ENCODE data around the gene TOP2A.

TOP2A gene

DNA sequence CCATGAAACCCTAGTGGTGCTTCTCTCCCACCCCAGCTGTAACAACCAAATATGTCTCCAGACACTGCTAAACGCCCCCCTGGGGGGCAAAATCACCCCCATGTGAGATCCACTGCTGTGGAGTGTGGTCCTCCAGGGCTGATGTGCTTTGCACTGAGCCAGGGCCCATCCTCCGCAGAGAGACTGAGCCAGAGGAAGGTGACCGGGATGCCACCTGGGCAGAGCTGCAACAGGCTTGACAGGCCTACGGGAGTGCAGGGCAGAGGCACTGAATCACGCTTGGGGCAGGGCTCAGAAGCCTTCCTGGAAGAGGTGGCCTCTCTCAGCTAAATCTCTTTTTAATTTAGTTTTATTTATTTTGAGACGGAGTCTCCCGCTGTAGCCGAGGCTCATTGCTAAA lies 57.6 kb downstream of the TOP2A start:
- TF ChIP-seq POLR2A (IDR thresholded peaks at IDR 0.05; ENCODE audit: low read depth, low read length) = no peak
- no peak for TF ChIP-seq TAF1 (IDR thresholded peaks at IDR 0.05; ENCODE audit: borderline replicate concordance, low read depth, low read length)
- TF ChIP-seq POLR2AphosphoS5 (IDR thresholded peaks at IDR 0.05; ENCODE audit: low read depth, low read length) = no peak
- DNase-seq (ENCODE audit: insufficient read length) = peak; percentile 13
- no peak for FAIRE-seq

DNA sequence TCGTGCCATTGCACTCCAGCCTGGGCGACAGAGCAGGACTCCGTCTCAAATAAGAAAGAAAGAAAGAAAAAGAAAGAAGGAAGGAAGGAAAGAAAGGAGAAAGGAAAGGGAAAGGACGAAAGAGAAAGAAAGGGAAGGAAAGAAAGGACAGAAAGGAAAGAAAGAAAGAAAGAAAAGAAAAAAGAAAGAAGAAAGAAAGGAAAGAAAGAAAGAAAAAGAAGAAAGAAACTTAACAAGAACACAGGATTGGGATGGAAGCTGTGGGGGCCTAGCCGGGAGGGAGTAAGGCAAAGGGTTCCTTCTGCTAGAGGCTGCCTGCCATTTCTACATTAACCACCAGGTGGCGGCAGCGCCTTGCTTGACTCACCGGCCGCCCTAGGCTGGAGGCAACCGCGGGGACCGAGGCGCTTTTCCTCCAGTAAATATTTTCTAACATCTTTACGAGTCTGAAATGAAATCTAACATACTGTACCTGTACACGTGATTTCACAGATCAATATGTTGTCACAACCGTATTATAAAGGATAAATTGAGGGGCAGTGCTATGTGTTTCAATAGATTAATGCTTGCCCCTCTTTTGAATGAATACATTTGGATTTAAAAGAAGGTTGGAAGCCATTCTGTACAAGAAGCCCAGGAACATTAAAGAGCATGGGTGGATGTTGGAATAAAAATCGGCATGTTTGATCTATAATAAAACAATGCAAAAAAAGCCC lies 59.2 kb downstream of the TOP2A start:
- FAIRE-seq = peak; percentile 88
- DNase-seq (ENCODE audit: insufficient read length) = peak; percentile 94
- TF ChIP-seq POLR2AphosphoS5 (IDR thresholded peaks at IDR 0.05; ENCODE audit: low read depth, low read length) = no peak
- TF ChIP-seq TAF1 (IDR thresholded peaks at IDR 0.05; ENCODE audit: borderline replicate concordance, low read depth, low read length) = no peak
- no peak for TF ChIP-seq POLR2A (IDR thresholded peaks at IDR 0.05; ENCODE audit: low read depth, low read length)

DNA sequence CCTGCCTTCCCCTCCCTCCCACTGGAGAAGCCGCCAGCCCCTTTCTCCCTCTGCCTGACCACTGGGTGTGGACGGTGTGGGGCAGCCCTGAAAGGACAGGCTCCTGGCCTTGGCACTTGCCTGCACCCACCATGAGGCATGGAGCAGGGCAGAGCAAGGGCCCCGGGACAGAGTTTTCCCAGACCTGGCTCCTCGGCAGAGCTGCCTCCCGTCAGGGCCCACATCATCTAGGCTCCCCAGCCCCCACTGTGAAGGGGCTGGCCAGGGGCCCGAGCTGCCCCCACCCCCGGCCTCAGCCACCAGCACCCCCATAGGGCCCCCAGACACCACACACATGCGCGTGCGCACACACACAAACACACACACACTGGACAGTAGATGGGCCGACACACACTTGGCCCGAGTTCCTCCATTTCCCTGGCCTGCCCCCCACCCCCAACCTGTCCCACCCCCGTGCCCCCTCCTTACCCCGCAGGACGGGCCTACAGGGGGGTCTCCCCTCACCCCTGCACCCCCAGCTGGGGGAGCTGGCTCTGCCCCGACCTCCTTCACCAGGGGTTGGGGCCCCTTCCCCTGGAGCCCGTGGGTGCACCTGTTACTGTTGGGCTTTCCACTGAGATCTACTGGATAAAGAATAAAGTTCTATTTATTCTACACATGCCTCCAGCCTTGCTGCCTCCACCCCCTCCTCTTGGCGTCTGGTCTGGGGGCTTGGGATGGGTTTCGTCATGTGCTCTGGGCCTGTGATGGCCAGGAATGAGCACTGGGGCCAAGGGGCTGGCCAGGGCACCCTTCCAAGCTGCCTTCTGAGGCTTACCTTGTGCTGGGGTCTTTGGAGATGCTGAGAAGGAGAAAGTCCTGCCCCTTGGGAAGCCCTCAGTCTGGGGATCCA lies 60.5 kb downstream of the TOP2A start:
- TF ChIP-seq TAF1 (IDR thresholded peaks at IDR 0.05; ENCODE audit: borderline replicate concordance, low read depth, low read length) = no peak
- no peak for TF ChIP-seq POLR2A (IDR thresholded peaks at IDR 0.05; ENCODE audit: low read depth, low read length)
- TF ChIP-seq POLR2AphosphoS5 (IDR thresholded peaks at IDR 0.05; ENCODE audit: low read depth, low read length) = no peak
- DNase-seq (ENCODE audit: insufficient read length) = peak; percentile 19
- no peak for FAIRE-seq

DNA sequence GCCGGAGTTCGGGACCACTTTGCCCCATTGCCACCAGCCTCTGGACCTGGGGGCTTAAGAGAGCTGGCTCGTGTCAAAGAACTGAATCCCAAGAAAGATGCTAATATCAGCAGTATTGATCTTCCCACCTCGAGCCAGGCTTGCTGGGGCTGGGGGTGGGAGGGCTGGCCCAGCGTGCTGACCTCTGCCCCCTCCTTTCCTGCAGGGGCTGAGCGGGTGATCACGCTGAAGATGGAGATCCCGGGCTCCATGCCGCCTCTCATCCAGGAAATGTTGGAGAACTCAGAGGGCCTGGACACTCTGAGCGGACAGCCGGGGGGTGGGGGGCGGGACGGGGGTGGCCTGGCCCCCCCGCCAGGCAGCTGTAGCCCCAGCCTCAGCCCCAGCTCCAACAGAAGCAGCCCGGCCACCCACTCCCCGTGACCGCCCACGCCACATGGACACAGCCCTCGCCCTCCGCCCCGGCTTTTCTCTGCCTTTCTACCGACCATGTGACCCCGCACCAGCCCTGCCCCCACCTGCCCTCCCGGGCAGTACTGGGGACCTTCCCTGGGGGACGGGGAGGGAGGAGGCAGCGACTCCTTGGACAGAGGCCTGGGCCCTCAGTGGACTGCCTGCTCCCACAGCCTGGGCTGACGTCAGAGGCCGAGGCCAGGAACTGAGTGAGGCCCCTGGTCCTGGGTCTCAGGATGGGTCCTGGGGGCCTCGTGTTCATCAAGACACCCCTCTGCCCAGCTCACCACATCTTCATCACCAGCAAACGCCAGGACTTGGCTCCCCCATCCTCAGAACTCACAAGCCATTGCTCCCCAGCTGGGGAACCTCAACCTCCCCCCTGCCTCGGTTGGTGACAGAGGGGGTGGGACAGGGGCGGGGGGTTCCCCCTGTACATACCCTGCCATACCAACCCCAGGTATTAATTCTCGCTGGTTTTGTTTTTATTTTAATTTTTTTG lies 61.6 kb downstream of the TOP2A start:
- no peak for DNase-seq (ENCODE audit: insufficient read length)
- no peak for FAIRE-seq
- no peak for TF ChIP-seq POLR2A (IDR thresholded peaks at IDR 0.05; ENCODE audit: low read depth, low read length)

DNA sequence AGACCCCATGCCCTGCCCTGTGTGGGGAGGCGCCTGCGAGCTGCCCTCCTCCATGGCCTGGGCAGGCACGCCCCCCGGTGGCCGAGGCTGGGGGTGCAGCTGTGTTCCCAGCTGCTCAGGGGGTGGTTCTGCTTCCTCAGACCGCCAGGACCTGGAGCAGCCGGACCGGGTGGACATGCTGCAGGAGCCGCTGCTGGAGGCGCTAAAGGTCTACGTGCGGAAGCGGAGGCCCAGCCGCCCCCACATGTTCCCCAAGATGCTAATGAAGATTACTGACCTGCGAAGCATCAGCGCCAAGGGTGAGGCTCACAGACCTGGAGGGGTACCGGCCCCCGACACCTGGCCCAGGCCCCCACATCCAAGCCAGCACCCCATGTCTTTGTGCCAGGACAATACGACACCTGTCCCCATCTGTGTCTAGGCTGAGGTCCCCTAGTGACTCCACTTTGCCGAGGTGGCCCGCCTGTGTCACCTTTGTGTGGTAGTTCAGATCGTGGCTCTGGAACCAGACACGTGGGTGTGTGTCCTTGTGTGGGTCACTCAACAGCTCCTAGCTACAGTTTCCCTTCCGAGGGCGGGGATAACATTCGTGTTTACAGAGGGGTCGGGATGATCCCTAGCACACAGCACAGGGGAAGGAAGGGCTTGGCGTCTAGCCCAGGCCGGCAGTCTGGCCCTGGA lies 62.4 kb downstream of the TOP2A start:
- DNase-seq (ENCODE audit: insufficient read length) = peak; percentile 96

DNA sequence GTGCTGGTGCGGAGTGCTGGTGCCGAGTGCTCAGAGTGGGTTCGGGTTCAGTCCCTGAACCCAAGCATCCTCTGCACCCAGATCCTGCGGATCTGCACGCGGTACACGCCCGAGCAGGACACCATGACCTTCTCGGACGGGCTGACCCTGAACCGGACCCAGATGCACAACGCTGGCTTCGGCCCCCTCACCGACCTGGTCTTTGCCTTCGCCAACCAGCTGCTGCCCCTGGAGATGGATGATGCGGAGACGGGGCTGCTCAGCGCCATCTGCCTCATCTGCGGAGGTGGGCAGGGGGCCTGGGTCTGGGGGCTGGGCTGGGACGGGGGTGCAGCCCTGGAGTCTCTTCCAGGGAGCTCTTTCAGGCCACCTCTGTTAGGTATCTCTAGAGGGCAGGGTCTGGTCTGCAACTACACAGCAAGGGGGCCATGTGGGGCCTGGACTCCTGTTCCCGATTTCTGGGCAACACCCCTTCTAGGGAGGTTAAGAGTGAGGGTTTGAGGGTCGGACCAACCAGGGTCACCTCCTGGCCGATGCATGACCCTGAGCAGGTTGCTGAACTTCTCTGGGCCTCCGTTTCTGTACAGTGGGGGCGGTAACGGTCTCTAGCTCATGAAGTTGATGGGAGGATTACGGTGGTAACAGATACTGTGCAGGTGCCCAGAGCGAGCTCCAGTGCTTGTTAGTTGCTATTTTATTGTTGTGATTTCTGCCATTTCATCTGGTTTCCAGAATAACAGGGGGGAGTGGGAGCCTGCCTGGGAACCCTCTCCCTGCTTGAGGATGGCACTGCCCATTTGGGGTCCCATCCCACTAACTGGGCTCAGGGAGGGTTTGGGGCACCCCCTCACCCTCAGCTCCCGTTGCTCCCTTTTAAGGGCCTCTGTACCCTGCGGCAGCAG lies 63.2 kb downstream of the TOP2A start:
- DNase-seq (ENCODE audit: insufficient read length) (no peak), FAIRE-seq (no peak)
- no peak for TF ChIP-seq POLR2A (IDR thresholded peaks at IDR 0.05; ENCODE audit: low read depth, low read length)
- TF ChIP-seq TAF1 (IDR thresholded peaks at IDR 0.05; ENCODE audit: borderline replicate concordance, low read depth, low read length) = no peak
- no peak for TF ChIP-seq POLR2AphosphoS5 (IDR thresholded peaks at IDR 0.05; ENCODE audit: low read depth, low read length)

More for the DNA sequence above, 62.4 kb downstream of the TOP2A start:
- TF ChIP-seq POLR2A (IDR thresholded peaks at IDR 0.05; ENCODE audit: low read depth, low read length) (no peak), TAF1 (IDR thresholded peaks at IDR 0.05; ENCODE audit: borderline replicate concordance, low read depth, low read length) (no peak), POLR2AphosphoS5 (IDR thresholded peaks at IDR 0.05; ENCODE audit: low read depth, low read length) (no peak)
- FAIRE-seq = peak; percentile 95

DNA sequence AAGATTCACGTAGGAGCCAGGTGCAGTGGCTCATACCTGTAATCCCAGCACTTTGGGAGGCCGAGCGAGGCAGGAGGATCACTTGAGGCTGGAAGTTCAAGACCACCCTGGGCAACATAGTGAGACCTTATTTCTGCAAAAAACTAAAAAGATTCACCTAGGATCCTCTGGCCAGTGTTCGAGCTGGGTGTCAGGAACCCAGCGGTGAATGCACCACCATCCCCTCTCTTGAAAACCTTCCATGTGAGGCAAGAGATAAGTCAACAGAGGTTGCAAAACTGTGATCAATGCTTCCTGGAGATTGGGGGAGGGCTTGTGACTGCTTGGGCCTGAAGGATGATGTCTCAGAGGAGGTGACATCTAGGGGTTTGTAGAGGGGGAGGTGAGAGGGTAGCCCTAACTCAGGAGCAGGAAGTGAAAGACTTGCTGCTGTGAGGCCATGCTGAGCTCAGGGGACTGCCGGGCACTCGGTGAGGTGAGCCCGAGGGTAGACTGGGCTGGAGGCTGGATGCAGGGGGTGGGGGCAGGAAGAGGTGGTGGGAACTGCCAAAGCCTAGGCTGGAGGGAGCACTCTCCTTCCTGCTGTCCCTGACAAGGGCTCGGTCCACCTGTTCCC lies 64.8 kb downstream of the TOP2A start:
- FAIRE-seq = no peak
- TF ChIP-seq TAF1 (IDR thresholded peaks at IDR 0.05; ENCODE audit: borderline replicate concordance, low read depth, low read length) (no peak), POLR2A (IDR thresholded peaks at IDR 0.05; ENCODE audit: low read depth, low read length) (no peak), POLR2AphosphoS5 (IDR thresholded peaks at IDR 0.05; ENCODE audit: low read depth, low read length) (0 out of 2 replicates have a peak, but pooled peaks have one; percentile 36)
- no peak for DNase-seq (ENCODE audit: insufficient read length)

DNA sequence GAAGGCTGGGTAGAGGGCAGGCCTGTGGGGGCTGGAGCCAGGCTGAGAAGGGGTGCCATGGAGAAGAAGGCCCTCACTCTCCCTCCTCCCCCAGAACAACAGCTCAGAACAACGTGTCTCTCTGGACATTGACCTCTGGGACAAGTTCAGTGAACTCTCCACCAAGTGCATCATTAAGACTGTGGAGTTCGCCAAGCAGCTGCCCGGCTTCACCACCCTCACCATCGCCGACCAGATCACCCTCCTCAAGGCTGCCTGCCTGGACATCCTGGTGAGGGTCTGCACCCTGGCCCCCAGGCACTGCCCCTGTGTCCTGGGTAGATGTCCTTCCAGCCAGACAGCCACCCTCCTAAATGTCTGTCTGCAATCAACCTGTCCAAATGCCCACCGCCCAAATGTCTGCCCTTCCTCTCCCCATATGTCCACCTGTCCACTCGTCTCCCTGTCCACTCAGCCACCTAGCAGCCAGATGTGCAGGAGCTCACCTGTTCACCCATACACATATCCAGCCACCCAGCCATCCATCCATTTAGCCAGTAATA lies 65.4 kb downstream of the TOP2A start:
- FAIRE-seq (no peak), DNase-seq (ENCODE audit: insufficient read length) (no peak)
- TF ChIP-seq TAF1 (IDR thresholded peaks at IDR 0.05; ENCODE audit: borderline replicate concordance, low read depth, low read length) (no peak), POLR2A (IDR thresholded peaks at IDR 0.05; ENCODE audit: low read depth, low read length) (no peak), POLR2AphosphoS5 (IDR thresholded peaks at IDR 0.05; ENCODE audit: low read depth, low read length) (no peak)

Measured in GM12892 (cell line).